GM12892 (cell line): ENCODE results near the gene MACROD1.
"Not testable (repeated sequence)": the region's sequence is repeated elsewhere in the genome, so short reads cannot be mapped to it uniquely, and the experiment has no call there.

ENCODE experiments used
- DNase-seq: peaks from one replicate; pipeline ENCODE4 v3.0.0; 2011; ENCODE audit not compliant: insufficient read length
- FAIRE-seq: peaks from 2 replicates; lab custom pipeline; 2011; peaks lifted over from hg19 to GRCh38; lab: Jason Lieb, UNC
- POLR2A ChIP-seq: IDR thresholded peaks from 2 replicates; pipeline ENCODE4 v1.6.1; 2011; ENCODE audit warnings: low read depth, low read length, control low read depth
- POLR2AphosphoS5 ChIP-seq: IDR thresholded peaks from 2 replicates; pipeline ENCODE4 v1.6.1; 2011; ENCODE audit warnings: low read depth, low read length, control low read depth
- TAF1 ChIP-seq: IDR thresholded peaks from 2 replicates; pipeline ENCODE4 v1.6.1; 2011; ENCODE audit warnings: low read depth, mild to moderate bottlenecking, control low read depth, low read length, borderline replicate concordance

The MACROD1 gene

DNA sequence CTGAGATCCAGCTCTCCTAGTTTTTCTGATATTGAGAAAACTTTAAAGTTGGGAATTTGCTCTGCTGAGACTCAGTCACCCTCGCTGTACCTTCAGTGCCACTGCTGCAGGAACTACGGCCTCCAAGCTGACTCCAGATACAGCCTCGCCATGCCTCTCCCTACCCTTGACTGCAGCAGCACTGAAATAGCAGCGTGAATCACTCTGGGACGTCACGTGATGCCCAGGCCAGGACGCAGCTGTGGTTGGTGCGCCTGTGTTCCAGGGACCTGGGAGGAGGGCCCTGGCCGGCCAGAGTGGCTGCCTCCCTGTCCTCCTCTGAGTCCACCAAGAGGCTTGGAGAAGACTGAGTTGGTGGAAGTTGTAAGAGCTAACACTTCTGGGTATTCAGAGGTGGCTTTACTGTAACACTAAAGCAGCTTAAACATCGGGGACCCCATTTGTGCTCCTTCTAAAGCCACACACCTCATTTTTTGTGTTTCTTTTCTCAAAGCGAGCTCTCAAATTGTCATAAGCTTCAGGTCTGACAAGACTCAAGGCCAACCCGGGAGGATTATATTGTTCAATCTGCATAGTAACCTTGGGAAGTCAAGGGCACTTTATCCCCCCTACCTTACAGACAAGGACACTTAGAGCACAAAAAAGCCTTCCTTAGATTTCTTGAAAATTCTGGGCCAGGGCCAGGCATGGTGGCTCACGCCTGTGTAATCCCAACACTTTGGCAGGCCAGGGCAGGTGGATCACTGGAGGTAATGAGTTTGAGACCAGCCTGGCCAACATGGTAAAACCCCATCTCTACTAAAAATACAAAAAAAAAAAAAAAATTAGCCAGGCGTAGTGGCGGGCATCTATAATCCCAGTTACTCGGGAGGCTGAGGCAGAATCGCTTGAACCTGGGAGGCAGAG is 15.8 kb upstream of the MACROD1 start:
- TF ChIP-seq POLR2AphosphoS5 (no peak), TAF1 (no peak), POLR2A (peak; percentile 46; the same call in 1 of the 2 replicates)
- FAIRE-seq: peak; percentile 89
- peak; percentile 49 for DNase-seq

DNA sequence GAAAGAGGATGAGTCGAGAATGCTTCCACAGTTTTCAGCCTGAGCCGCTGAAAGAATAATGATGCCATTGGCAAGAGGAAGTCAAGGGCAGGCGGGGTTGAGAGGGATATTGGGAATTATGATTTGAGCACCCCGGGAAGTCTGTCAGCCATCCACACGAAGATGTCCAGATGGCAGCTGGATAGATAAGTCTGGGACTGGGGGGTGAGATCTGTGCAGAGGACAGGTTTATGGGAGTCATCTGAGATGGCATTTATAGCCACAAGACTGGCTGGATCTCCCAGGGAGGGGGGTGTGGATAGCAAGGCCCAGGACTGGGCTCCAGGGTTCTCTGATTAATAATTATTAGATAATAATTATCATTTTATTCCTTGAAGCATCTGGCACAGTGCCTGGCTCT is 15.0 kb upstream of the MACROD1 start:
- TF ChIP-seq POLR2A: no peak
- no peak for TF ChIP-seq TAF1
- no peak for TF ChIP-seq POLR2AphosphoS5
- no peak for FAIRE-seq
- DNase-seq: no peak

DNA sequence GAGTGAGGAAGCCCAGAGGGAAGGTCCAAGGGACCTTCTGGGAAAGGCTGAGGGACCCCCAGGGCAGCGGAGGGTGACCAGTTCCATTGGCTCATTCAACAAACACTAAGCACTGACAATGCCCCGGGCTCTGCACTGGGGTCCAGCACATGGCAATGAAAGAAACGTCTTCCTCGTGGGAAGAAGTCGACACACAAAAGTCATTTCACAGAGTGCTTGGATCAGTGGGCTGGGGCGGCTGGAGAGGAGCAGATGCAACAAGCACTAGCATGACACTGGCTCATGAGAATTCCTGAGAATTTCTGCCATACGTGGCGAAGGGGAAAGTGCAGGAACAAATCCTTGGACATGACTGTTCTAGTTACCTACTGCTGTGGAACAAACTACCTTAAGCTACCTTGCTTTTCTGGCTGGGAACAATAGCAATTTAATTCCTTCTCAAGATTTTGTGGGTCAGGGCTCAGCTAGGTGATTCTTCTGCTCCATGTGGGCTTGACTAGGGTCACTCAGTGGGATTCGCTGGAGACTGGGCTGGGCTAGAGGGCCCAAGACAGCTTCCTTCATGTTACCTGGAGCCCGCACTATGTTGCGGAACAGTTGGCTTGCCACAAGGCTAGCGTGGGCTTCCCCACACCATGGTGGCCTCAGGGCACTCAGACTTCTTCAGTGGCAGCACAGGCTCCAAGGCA is 13.2 kb upstream of the MACROD1 start:
- TF ChIP-seq TAF1: no peak
- TF ChIP-seq POLR2A: no peak
- TF ChIP-seq POLR2AphosphoS5: no peak
- FAIRE-seq (no peak), DNase-seq (no peak)

DNA sequence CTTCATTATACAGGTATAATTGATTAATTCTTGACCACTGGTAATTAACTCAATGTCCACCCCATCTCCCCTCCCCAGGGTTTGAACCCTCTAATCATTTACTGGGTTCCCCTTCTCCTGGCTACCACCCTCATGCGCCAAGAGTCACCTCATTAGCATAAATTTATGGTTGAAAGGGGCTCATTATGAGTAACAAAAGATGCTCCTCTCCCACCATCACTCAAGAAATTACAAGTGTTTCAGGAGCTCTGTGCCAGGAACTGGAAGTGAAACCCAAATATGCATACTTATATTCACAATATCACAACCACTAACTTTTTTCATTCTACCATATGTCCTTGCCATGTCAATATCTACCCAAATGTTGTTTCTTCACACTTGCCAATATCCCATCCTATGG is 12.3 kb upstream of the MACROD1 start:
- FAIRE-seq: peak; percentile 40
- TF ChIP-seq POLR2A (no peak), POLR2AphosphoS5 (no peak), TAF1 (no peak)

DNA sequence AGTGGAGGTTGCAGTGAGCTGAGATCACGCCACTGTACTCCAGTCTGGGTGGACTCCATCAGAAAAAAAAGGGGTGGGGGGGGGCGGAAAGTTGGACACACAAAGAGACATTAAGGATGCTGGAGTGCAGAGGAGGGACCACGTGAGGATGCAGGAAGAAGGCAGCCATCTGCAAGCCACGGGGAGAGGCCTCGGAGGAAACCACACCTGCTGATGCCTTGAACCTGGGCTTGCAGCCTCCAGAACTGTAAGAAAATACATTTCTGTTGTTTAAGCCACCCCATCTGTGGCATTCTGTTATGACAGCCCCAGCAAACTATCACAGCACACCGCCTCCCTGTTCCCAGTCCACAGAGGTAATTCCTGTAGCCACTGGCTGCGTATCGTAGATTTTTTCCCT is 10.8 kb upstream of the MACROD1 start:
- no peak for FAIRE-seq
- TF ChIP-seq POLR2AphosphoS5 (no peak), POLR2A (no peak), TAF1 (no peak)
- no peak for DNase-seq

More for the DNA sequence above, 12.3 kb upstream of the MACROD1 start:
- DNase-seq: no peak

DNA sequence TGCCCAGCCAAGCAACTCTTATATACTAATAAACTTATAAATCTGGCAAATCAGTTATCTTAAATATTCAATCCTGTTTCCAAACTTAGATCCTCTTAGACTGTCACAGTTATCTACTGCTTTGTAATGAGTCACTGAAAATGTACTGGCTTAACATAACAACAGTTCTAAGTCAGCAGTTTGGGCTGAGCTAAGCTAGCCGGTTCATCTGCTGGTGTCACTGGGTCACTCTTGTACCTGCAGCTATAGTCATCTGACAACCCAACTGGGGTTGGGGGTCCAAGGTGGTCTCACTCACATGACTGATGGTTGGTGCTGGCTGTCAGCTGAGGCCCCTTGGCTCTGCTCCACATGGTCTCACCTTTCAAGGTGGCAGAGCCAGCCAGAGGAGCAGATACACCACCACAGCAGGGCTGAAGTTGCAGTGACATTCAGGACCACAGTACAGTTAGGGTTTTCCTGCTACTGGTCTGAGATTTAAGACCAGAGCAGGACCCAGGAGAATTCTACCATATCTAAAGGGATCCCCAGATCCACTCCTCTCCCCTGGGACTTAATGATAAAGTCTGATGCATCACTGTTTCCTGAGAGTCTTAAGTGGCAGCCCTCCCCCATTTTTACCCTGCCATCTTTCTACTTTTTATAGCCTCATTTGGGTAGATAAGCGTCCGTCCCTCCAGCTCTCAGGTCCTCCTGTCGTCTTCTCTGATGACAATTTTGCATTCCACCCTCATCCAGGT is 7.9 kb upstream of the MACROD1 start:
- TF ChIP-seq POLR2A (no peak), POLR2AphosphoS5 (no peak), TAF1 (no peak)
- FAIRE-seq (no peak), DNase-seq (no peak)

DNA sequence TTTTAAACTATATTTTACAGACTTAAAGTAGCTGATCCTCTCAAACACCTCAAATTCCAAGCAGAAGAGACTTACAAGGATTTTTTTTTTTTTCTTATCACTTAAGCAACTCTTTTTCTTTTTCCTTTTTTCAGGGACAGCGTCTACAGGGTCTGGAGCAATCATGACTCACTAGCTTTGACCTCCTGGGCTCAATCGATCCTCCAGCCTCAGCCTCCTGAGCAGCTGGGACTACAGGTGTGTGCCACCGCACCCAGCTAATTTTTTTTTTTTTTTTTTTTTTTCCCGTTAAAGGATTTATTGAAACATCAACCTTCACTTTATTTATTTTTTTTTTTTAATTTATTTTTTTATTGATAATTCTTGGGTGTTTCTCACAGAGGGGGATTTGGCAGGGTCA is 4.5 kb upstream of the MACROD1 start:
- no peak for DNase-seq
- FAIRE-seq: no peak
- no peak for TF ChIP-seq POLR2A
- TF ChIP-seq TAF1: no peak
- TF ChIP-seq POLR2AphosphoS5: no peak

DNA sequence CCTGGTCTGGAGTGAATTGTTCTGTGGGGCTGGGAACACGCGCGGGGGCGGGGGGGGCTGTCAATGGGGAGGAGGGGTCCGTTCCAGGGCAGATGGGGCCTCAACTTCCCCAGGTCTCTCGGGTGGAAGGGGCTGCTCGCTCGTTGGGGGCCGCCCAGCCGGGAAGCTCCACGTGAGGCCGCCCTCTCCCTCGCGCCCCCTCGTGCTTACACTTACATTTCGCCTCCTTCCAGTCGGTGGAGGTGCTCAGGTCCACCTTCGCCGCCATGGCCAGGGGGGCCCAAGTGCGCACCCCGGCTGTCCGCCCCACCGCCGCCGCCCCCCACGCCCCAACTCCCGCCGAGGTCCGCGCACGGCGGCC is 452 bp downstream of the MACROD1 start:
- TF ChIP-seq POLR2A: no peak
- TF ChIP-seq POLR2AphosphoS5: no peak
- TF ChIP-seq TAF1: no peak
- FAIRE-seq (no peak), DNase-seq (no peak)

DNA sequence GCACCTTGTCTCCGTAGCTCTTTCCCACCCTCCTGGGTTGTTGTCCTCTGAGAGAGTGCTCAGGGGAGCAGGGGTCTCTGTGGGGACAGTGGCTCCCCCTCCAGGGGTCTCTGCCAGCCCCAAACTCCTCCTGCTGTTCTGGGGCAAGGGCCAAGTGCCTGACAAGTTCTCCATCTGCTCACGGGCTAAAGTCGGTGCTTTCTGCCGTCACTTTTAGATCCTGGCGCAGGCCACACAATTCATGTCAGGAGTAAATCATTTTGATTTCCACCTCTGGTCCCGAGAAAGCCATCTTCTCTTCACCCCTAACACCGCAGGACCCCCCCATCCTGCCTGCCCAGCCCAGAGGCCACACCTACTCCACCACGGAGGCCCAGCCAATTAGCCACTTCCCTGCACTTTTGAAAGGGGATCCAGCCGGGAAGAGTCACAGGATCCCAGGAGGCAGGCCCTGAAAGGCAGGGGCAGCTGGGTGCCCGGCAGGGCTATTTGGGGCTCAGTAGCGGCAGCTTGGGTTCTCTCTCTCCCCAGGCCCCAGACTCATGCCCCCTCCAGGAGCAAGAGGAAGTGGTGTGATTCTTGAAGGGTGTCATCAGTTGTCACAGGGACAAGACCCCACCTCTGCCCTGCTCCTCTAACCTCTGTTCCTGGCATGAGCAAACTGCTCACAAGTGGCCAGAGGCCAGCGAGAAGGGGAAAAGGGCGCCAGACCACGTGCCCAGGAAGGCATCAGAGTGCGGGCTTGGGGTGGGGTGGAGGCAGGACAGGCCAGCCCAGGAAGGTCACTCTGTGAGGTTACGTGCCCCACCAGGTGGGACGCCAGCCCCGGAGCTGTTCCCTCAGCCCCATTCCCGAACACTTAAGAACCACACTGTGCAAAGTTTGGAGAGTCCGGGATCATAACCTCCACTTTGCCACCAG is 1.3 kb downstream of the MACROD1 start:
- FAIRE-seq: no peak
- no peak for TF ChIP-seq POLR2AphosphoS5
- no peak for TF ChIP-seq TAF1
- no peak for TF ChIP-seq POLR2A
- no peak for DNase-seq

DNA sequence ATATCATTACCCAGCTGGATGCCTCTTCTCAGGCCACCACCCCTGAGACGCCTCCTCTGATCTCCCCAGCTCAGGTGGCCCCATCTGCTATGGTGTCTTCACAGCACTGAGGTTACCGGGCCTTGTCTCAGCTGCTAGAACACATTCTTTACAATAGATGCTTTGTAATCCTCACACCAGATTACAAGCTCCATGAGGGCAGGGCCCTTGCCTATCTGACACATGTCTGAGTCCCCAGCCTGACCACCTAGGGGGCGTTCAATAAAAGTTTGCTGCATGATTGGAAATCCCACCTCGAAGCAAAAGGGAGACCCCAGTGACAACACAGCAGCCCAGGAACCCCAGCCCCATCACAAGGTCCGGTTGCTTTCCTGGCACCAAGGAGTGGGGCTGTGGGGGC is 2.0 kb downstream of the MACROD1 start:
- no peak for TF ChIP-seq POLR2A
- TF ChIP-seq POLR2AphosphoS5: no peak
- TF ChIP-seq TAF1: no peak
- FAIRE-seq: no peak
- DNase-seq: no peak

DNA sequence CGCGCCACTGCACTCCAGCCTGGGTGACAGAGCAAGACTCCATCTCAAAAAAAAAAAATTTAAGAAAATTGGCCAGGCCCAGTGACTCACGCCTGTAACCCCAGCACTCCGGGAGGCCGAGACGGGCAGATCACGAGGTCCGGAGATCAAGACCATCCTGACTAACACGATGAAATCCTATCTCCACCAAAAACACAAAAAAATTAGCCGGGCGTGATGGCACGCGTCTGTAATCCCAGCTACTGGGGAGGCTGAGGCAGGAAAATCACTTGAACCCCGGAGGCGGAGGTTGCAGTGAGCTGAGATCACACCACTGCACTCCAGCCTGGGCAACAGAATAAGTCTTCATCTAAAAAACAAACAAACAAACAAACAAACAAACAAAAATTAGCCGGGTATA is 3.1 kb downstream of the MACROD1 start:
- not testable (repeated sequence) for FAIRE-seq, DNase-seq
